Skin of body (tissue), 2 donors: ENCODE data around the gene TBC1D24. TPM values are rescaled to one million over a fixed set of nuclear protein-coding genes. Genes with fewer than 3 reads are reported as not detected.
A peak's percentile ranks its signal among the peaks of the same experiment; 100 is the strongest.

Experiments
- DNase-seq: peaks from one replicate; lab custom pipeline; 2025; lab: John Stamatoyannopoulos, UW
- total RNA-seq: library from RNA; depleted of rRNA; stranded (reverse); fragments of >200 nt; gene quantifications from one replicate; pipeline ENCODE4 v1.2.3, GENCODE V29; 2014

Gene TBC1D24
- total RNA-seq, 1 donor from 2014 or later = 8.8 TPM

DNA sequence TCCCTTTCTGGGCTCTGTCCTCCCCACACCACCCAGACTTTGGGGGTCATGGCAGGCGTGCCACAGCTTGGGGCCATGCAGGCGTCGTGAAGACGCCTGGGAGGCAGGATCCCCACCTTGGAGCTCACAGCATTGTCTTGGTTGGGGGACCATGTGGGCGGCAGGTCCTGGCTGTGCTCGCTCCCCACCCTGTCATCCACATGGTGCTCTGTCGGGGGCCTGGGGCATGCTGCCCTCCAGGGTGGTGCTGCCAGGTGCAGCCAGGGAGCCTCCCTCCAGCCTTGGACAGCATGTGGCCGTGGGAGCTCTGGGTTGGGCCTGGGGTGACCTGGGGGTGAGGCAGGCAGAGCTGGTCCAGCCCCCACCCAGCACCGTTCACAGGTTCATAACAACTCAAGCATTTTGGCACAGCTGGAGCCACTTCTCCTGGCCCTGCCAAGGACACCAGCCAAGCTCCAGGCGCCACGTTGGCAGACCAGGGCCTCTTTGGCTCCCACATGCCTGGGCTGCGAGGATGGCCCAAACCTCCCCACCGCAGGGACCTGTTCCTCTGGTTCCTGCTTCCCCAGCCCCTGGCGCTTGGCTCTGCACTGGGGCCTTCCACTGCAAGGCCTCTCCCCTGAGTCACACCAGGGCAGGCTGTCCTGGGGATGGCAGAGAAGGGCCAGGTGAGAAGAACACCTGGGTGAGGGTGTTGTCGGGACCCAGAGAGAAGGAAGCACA is 23.8 kb downstream of the TBC1D24 start:
- no peak for DNase-seq

DNA sequence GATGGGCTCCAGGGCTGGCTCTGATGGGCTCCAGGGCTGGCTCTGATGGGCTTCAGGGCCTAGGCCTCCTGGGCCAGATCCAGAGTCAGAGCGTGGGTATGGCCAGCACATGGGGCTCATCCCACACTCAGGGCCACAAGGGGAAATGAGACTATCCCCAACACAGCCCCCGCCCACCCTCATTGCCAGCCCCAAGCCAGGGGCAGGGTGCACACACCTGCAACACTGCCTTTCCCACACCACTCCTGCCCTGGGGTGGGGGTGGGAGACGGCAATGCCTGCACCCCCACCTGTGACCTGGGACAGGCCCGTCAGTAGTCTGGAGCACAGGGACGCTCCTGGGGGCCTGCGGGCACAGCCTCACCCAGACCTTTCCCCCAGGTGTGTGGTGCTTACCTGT is 24.5 kb downstream of the TBC1D24 start:
- no peak for DNase-seq

DNA sequence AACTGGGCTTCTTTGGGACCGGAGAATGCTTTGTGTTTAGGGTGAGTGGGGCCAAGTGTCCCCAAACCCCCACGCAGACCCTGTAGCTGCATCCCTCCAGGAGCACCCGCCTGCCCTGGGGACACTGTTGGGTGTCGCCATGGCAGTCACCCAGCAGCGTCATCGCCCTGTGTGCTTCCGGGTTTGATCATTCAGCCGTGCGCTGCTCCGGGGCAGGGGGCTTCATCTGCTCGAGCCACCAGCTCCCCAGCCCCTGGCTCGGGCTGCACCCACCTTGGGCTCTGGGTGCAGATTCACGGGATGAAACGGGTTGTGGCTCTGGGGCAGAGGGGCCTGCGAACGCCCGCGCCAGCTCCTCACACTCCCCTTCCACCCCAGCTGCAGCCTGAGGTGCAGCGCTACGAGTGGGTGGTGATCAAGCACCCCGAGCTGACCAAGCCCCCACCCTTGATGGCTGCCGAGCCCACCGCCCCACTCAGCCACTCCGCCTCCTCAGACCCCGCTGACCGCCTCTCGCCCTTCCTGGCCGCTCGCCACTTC is 25.0 kb downstream of the TBC1D24 start:
- no peak for DNase-seq

DNA sequence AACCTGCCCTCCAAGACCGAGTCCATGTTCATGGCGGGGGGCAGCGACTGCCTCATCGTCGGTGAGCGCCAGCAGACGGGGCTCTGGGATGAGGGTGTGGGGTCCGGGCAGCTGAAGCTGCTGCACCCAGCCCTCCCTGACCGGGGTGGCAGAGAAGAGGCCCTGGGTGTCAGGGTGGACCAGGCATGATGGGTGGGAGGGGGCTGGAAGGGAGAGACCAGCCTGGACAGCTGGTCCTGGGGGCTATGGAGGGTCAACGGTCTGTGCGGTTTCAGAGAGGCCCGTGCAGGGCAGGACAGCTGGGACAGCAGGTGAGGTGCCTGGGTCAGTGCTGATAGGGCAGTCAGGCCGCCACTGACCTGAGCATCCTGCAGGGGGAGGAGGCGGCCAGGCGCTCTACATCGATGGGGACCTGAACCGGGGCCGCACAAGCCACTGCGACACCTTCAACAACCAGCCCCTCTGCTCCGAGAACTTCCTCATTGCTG is 25.5 kb downstream of the TBC1D24 start:
- no peak for DNase-seq

DNA sequence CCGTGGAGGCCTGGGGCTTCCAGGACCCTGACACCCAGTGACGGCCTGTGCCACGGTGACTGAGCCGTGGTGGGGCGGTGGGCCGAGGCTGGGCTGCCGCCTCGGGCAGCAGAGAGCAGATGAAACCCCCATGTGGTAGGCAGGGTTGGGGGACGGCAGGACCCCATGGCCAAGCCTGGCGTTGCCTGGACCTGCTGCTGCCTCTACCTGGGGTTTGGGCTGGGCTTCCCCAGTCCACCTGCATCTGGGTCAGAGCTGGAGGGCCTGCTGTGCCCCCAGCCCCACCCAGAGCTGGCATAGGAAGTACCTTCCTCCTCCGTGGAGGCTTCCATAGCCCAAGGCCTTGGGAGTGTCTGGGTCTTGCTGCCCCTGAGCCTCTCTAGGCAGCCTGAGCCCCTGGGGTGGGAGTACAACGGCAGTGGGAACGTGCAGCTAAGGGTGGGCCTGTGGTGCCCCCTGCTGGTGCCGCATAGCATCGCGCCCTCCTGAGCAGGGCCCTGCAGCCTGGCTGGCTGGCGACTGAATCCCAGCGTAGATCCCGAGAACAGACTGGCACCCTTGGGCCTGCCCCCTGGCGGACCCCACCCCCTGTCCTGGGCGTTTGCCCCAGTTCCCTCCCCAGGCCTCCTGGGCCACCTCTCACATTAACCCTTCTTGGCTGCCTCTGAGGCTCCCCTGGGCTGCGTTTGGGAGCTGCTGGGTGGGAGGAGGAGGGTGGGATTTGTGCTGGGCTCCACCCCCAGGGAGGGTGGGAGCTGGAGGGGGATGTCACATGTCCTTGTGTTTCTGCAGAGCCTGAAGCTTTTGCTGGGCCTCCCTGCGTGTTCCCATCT is 26.2 kb downstream of the TBC1D24 start:
- peak; percentile 72 for DNase-seq

DNA sequence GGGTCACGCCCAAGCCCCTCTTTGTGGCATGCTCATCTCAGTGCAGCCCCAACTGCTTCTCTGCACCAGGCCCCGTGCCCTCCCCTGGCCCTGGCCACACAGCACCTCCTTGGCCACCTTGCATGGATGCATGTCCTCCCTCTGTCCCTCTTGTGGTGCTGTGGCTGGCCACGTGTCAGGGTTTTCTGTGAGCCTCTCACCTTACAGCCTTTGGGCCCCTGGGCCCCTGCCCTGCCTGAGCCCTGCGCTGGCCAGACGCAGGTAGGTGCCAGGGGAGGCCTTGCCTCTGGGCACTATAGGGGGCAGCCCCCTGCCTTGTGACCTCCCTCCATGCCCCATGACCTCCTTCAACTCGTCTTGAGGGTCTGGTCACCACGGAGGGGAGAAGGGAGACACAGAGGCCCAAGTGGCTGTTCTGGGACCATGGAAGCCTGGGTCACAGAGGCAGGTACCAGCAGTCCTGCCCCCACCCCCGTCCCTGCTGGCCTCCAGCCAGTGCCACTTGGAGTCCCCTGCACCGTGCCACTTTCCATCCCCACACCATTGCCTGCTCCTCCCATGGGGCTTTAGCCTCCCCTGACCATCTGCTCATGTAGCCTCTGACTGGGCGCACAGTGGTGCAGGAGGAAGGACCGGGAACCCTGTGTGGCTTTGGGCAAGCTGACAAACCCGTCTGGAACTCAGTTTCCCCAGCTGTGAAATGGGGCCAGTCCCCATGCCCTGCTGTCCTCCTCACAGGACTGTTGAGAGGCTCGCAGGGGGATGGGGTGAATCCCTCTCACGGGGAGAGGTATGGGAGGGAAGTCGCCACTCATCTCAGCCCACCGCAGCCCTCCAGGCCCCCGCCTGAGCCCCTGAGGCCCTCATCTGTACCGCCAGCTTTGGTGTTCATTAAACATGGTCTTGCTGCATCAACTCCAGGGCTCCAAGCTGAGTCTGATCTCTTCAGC is 27.3 kb downstream of the TBC1D24 start:
- DNase-seq = no peak

DNA sequence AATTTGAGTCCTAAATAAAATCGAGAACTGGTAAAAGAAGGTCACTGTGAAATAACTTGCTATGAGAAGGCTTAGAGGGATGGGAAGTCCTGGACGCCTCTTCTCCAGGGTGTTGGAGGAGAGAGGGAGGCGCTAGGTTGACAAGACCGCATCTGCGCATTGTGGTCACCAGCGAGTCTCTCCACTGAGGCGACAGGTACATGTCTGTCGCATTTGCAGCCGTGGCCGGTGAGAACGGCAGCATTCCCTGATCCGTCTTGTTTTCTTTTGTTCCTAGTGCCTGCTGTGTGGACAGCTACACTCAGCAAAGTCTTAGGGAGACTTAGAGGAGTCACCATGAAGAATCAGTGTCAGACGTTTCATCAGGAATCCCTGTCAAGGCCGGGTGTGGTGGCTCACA is 30.8 kb downstream of the TBC1D24 start:
- no peak for DNase-seq

DNA sequence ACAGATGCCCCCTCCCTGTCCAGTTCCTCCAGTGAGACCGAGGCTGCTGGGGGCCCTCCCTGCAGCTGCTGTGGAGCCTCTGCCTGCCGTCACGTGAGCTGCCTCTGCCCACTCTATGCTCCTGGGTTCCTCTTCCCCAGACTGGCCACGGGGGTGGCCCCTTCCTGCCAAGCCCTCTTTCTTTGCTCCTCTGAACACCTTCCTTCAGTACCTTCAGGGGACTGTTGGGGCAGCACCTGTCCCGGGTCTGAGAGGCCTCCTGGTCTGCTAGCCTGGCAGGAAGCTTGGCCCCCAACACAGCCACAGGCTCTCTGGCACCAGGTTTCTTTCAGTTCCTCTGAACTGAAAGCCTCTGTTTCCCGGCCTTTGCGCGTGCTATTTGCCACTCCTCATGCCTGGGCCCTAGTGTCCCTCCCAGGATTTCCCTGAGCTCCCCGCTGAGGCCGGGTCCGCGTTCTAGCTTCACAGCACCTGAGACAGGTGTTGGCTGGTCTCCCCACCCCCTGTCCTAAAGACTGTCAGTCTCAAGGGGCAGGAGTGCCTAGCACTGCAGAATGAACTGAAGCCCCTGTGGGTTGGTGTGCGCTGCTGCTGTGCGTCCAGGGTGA is 32.2 kb downstream of the TBC1D24 start:
- DNase-seq = no peak

DNA sequence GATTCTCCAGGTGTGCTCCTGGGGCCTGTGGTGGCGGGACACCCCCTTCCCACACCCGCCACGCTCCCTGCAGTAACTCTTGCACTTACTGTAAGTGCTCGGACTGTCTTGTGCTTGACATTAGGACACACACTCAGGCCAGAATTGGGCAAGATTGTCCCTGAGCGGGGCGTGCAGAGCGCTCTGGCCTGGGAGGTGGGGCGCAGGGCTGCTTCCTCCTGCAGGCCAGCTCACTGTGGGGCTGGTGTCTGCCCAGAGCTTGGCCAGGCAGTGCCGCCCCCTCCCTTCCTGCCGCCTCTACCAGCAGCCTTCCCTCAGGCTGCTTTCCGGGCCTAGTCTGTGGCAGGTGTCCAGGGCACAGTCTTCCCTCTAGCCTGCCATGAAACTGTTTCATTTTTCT is 32.7 kb downstream of the TBC1D24 start:
- no peak for DNase-seq

DNA sequence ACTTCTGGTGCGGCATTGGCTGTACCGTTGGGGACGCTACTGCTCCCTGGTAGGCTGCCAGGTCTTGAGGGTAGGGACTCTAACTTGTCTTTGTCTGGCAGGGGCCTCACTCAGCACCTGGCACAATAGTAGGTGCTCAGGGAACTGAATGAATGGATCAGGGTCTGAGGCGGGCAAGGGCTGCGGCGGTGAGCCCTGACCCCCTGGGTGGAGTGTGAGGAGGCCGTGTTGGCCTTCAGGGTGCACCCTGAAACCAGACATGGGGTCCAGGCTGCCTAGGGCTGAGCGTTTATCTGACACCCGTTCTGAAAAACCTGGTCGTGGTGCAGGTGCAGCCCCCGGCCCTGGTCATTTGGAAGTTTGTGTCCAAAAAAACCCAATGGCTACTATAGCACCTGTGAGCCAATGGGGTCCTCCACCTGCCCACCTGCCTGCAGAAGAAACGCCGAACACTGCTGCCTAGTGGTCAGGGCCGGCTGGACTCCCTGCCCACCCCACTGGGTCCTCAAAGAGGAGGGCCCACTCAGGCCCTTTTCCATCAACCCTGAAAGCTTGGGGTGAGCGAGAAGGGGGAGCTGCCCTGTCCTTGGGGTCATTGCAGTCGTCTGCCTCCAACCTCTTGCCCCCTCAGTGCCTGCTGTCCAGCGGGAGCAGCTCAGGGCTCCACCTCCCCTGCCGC is 33.9 kb downstream of the TBC1D24 start:
- no peak for DNase-seq

DNA sequence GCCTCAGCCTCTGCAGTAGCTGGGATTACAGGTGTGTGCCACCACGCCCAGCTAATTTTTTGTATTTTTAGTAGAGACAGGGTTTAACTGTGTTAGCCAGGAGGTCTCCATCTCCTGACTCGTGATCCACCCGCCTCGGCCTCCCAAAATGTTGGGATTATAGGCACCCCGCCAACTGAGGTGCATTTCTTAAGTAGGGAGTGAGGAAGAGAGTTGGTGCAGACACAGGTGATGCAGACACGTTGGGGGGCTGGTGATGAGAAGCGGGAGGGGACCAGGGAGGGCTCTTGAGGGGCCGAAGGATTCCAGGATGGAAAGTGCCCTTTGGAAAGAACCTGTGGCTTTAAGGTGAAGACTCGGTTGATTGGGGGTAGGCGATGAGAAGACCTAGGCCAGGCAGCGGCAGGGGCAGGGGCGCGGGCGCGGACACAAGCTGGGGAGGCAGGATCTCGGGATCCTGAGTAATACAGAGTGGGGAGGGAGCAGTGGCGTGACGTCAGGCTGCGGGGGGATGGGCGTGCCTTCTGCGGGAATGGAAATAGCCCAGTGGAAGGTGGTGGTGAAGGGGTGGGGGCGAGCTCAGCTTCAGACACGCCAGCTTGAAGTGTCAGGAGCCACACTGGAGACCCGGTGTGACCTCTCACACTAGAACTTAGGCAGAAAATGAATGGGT is 36.3 kb downstream of the TBC1D24 start:
- no peak for DNase-seq

DNA sequence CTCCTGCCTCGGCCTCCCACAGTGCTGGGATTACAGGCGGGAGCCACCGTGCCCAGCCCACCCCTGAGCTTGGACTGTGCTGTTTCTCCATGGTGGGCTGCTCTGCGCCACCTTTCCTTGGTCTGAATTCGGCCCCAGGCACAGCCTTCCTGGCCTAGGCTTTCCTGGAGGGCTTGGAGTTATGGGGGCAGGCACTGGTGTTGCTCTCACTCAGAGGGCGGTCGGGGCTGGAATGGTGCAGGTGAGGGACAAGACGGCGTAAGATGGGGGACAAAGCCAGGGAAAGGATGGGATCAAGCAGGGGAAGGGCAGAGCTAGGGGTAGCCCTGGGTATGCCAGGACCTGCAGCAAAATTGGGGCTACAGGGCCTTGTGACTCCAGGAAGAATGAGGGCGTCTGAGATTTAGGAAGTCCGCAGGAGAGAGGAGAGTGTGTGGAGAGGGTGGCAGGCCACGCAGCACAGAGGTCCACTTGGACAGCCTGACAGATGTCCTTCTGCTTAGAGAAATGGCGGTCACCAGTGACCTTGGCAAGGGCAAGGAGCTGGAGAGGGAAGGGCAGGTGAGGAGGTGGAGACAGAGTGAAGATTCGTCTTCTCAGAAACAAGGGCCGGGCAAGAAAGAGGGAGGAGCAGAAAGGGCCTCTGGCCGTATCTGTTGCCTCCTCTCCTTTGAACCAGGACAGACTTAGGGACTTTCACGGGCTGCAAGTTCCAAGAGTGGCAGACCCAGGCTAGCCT is 37.2 kb downstream of the TBC1D24 start:
- no peak for DNase-seq

DNA sequence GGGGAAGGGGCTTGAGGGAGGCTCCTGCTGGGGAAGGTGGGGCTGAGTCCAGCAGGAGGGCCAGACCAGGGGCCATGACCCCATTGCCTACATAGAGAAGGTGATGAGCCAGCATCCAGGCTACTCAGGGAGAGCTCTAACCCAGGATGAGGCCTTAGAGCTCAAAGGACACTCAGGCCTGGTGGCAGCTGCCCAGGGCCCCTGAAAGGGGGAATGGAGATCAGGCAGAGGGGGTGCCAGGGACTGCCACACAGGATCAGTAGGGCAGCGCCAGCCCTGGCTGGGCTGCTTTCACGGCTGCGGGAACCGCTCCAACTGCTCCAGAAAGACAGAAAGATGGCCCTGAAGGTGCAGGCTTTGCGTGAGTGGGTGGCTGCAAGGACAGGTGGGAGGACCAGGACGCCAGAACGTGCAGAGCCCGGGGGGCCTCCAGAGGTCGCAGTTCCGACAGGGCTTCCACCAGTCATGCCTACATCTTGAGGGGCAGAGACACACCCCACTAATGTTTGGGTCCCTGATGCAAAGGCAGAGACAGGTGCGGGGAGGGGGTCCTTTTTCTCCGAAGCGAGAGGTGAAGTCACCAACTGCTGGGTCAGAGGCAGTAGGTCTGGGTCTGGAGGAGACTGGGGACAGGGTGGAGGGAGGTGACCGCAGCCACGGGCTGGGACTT is 37.9 kb downstream of the TBC1D24 start:
- no peak for DNase-seq

DNA sequence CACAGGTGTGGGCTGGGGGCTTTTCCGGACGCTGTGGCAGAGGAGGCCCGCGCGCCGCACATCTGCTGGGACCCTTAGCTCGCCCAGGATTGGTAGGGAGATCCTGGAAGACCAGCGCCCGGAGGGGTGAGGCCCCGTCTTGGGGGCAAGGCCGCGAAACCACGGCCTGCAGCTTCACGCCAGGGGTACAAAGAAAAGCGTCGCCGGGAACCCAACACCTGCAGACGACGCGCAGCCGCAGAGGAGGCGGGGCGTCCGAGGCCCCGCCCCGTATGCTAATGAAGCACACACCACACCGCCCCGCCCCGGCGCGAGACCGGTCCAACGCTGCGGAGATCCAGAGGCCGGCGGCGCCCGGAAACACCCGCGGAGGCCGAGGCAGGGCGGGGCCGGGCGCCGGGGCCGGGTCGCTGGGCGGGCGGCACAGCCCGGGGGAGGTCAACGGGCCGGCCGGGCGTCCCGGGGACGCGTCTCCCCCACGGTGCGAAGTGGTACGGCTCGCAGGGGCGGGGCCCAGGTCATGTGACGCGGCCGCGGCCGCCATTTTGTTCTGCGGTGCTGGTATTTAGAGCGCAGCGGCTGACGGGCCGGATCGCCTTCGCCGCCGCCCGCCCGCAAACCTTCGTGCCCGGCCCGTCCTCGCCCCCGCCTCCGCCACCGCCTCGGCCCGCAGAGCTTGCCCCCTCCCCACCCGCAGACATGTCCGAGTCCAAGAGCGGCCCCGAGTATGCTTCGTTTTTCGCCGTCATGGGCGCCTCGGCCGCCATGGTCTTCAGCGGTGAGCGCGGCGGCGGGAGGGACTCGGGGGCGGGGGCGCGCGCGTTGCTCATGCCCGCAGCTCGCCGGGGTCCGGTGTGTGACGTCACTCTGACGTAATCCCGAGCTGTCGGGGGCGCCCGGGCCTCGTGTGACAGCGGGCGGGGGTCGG is 38.7 kb downstream of the TBC1D24 start, which contains the start of gene ATP6V0C:
Gene ATP6V0C (plus strand): TSS at position 548 of the 928 bp plus-strand sequence. CDS start 152 bp downstream, at position 700.
- peak; percentile 66 for DNase-seq

DNA sequence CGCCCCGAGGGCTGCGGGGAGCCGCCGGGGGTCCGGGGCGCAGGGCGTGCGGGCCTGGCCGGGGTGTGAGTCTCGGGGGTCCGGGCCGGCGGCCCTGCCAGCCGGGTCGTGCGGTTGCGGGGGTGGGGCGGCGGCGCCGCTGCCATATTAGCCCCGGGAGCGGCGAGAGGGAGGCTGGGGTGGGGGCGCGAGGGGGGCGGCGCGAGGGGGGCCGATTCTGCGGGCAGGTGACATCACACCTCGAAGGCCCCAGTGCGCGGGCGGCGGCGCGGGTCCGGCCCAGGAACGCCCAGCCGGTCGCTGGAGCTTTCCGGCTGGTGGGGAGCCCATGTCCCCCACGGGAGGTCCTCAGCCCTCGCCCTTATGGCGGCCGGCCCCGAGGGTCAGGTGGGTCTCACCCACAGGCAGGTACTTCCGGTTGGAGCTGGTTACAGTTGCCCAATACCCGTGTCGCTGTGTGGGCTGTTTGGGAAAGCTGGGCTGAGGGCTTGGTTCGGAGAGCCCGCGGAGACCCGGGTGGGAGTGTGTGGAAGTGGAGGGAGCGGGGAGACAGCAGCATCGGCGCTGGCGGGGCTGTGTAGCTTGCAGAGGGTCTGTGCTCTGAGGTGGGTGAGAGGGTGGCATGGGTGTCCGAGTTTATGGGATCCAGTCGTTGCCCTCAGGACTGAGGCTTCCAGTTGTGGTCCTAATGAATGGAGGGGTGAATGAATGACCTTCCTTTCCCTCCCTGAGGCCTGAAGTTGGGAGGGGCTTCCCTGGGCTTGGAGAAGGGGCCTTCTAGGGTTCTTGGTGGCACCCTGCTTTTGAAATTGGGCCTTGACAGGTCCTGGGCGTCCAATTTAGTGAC is 39.6 kb downstream of the TBC1D24 start:
- DNase-seq = no peak

DNA sequence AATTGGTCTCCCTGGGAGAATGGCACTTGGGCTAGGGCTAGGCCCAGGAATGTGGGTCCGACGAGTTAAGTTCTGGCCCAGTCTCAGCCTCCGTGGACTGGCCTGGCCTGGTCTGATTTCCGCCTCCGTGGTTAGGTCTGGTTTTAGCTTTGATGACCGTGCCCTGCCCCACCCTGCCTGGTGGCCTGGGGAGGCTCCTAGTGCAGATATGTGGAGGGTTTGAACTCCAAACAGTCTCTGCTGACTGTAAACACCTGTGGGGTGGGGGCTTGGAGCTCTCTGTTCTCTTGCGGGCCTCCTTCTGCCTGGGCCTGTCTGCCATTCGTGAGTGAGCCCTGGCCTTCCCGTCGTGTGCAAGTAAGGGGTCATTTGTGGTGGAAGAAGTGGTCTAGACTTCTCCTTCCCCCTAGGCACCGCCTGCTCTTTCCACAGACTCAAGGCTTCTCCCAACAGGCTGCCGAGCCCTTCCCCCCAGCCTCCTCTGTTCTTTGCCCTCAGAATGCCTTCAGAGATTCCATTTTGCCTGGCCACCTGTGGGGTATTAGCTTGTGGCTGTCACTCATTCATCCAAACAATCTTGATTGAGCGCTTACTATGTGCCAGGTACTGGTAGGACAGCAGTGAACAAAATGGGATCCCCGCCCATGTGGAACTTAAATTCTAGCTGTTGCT is 40.4 kb downstream of the TBC1D24 start:
- DNase-seq = no peak
